GM19372 (cell line): ENCODE measurements around the gene ZNF408.
"Not testable (repeated sequence)": the region's sequence is repeated elsewhere in the genome, so short reads cannot be mapped to it uniquely, and the experiment has no call there.

Experiments
- ATAC-seq: cut with Tn5 transposase; IDR thresholded peaks from one replicate; pipeline ENCODE4 v1.9.1; 2021; ENCODE audit warnings: mild to moderate bottlenecking, low read depth, moderate library complexity; ENCODE audit not compliant: unreplicated experiment

Gene ZNF408

GRCh38 chr11:46695345-46696211 is 5.3 kb upstream of the ZNF408 start:
- ATAC-seq = no peak

GRCh38 chr11:46696212-46696558 is 4.6 kb upstream of the ZNF408 start:
- ATAC-seq = no peak

- no peak for ATAC-seq
Measured at GRCh38 chr11:46697303-46697702, 3.5 kb upstream of the ZNF408 start.

- ATAC-seq = no peak
Measured at GRCh38 chr11:46697723-46698122, 3.1 kb upstream of the ZNF408 start.

- no peak for ATAC-seq
Measured at GRCh38 chr11:46698597-46698996, 2.2 kb upstream of the ZNF408 start.

- no peak for ATAC-seq
Measured at GRCh38 chr11:46701078-46701654, 335 bp downstream of the ZNF408 start.

- no peak for ATAC-seq
Measured at GRCh38 chr11:46705070-46705688, 4.3 kb downstream of the ZNF408 start.

GRCh38 chr11:46706886-46707285 is 6.1 kb downstream of the ZNF408 start:
- no peak for ATAC-seq

- ATAC-seq = not testable (repeated sequence)
Measured at GRCh38 chr11:46709351-46709750, 8.5 kb downstream of the ZNF408 start.

- ATAC-seq = no peak
Measured at GRCh38 chr11:46710821-46711269, 10.0 kb downstream of the ZNF408 start.

GRCh38 chr11:46711303-46711702 is 10.5 kb downstream of the ZNF408 start:
- no peak for ATAC-seq

- no peak for ATAC-seq
Measured at GRCh38 chr11:46712874-46713576, 12.2 kb downstream of the ZNF408 start.

- ATAC-seq = not testable (repeated sequence)
Measured at GRCh38 chr11:46717825-46718154, 17.0 kb downstream of the ZNF408 start.

GRCh38 chr11:46718155-46719019 is 17.6 kb downstream of the ZNF408 start:
- no peak for ATAC-seq

- no peak for ATAC-seq
Measured at GRCh38 chr11:46719048-46719542, 18.3 kb downstream of the ZNF408 start, which contains the start of gene F2. Gene F2, plus strand, starts transcription at chr11:46719213. Its CDS starts 23 bp downstream, at chr11:46719236.

GRCh38 chr11:46719543-46720218 is 18.9 kb downstream of the ZNF408 start:
- ATAC-seq = no peak

- no peak for ATAC-seq
Measured at GRCh38 chr11:46721286-46721685, 20.5 kb downstream of the ZNF408 start.

- ATAC-seq = no peak
Measured at GRCh38 chr11:46722566-46723358, 21.9 kb downstream of the ZNF408 start.

GRCh38 chr11:46723359-46723680 is 22.5 kb downstream of the ZNF408 start:
- no peak for ATAC-seq
